ENCODE measurements around the gene KAT7.
"Not testable (repeated sequence)": the region's sequence is repeated elsewhere in the genome, so short reads cannot be mapped to it uniquely, and the experiment has no call there.

Gene KAT7

GRCh38 chr17:49809056-49809455 lies 20.6 kb downstream of the KAT7 start:
- DNase-seq (ENCODE audit: low spot score), result no peak

- no peak for DNase-seq (ENCODE audit: low spot score)
Observed at GRCh38 chr17:49814781-49815529, 26.5 kb downstream of the KAT7 start.

- no peak for DNase-seq (ENCODE audit: low spot score)
Observed at GRCh38 chr17:49815761-49816281, 27.3 kb downstream of the KAT7 start.

GRCh38 chr17:49817993-49818392 lies 29.5 kb downstream of the KAT7 start:
- DNase-seq (ENCODE audit: low spot score), result no peak

- DNase-seq (ENCODE audit: low spot score), result no peak
Observed at GRCh38 chr17:49819138-49819537, 30.7 kb downstream of the KAT7 start.

- DNase-seq (ENCODE audit: low spot score), result no peak
Observed at GRCh38 chr17:49819651-49820050, 31.2 kb downstream of the KAT7 start.

GRCh38 chr17:49820773-49821172 lies 32.3 kb downstream of the KAT7 start:
- no peak for DNase-seq (ENCODE audit: low spot score)

- DNase-seq (ENCODE audit: low spot score), result no peak
Observed at GRCh38 chr17:49821466-49821865, 33.0 kb downstream of the KAT7 start.

- DNase-seq (ENCODE audit: low spot score), result no peak
Observed at GRCh38 chr17:49821916-49822315, 33.4 kb downstream of the KAT7 start.

- no peak for DNase-seq (ENCODE audit: low spot score)
Observed at GRCh38 chr17:49822829-49823228, 34.3 kb downstream of the KAT7 start.

GRCh38 chr17:49823614-49824013 lies 35.1 kb downstream of the KAT7 start:
- DNase-seq (ENCODE audit: low spot score), result no peak

GRCh38 chr17:49825645-49826044 lies 37.2 kb downstream of the KAT7 start:
- DNase-seq (ENCODE audit: low spot score), result no peak

- DNase-seq (ENCODE audit: low spot score), result not testable (repeated sequence)
Observed at GRCh38 chr17:49828325-49828724, 39.8 kb downstream of the KAT7 start.

- no peak for DNase-seq (ENCODE audit: low spot score)
Observed at GRCh38 chr17:49829026-49829425, 40.5 kb downstream of the KAT7 start.

- DNase-seq (ENCODE audit: low spot score), result no peak
Observed at GRCh38 chr17:49830605-49831004, 42.1 kb downstream of the KAT7 start.

GRCh38 chr17:49832840-49833599 lies 44.5 kb downstream of the KAT7 start:
- DNase-seq (ENCODE audit: low spot score), result no peak

- no peak for DNase-seq (ENCODE audit: low spot score)
Observed at GRCh38 chr17:49834118-49834743, 45.8 kb downstream of the KAT7 start.

GRCh38 chr17:49835472-49835871 lies 47.0 kb downstream of the KAT7 start:
- DNase-seq (ENCODE audit: low spot score), result no peak

GRCh38 chr17:49836111-49837030 lies 47.9 kb downstream of the KAT7 start:
- DNase-seq (ENCODE audit: low spot score), result no peak

- DNase-seq (ENCODE audit: low spot score), result no peak
Observed at GRCh38 chr17:49839455-49839854, 51.0 kb downstream of the KAT7 start.

- DNase-seq (ENCODE audit: low spot score), result no peak
Observed at GRCh38 chr17:49841548-49841947, 53.1 kb downstream of the KAT7 start.

Data from SK-N-DZ (cell line).